IMR-90 (cell line): ENCODE results near the gene TWIST1. TPM values are rescaled to one million over a fixed set of nuclear protein-coding genes. Genes with fewer than 3 reads are reported as not detected.

Experiments
- ATAC-seq: fragments of 200-7000 bp; cut with Tn5 transposase; 2 replicates; pipeline ENCODE4 v1.9.1; 2020; ENCODE audit warnings: low read depth, mild to moderate bottlenecking, moderate library complexity
- BruUV-seq: library from RNA; stranded (reverse); fragments of 400-500 nt; replicated peaks from 2 replicates; lab custom pipeline; 2021; lab: Mats Ljungman, UMichigan
- CTCF ChIA-PET: fragments of 300-600 bp; formaldehyde crosslinking; extraction: SDS; loops from one replicate; lab custom pipeline; 2021; ENCODE audit warnings: antibody characterized with exemption; lab: Yijun Ruan, JAX
- POLR2A ChIA-PET: fragments of 300-600 bp; sonication (Branson Sonifier 250); formaldehyde crosslinking; loops from one replicate; lab custom pipeline; 2022; ENCODE audit warnings: antibody characterized with exemption; ENCODE audit not compliant: unreplicated experiment; lab: Charles Lee
- DNase-seq: peaks from one replicate; pipeline ENCODE4 v3.0.0; 2013
- H2AFZ ChIP-seq: replicated peaks from 2 replicates; pipeline ENCODE3; 2013; ENCODE audit warnings: low read length, mild to moderate bottlenecking; ENCODE audit not compliant: poor library complexity
- H2AK5ac ChIP-seq: 2 replicates; pipeline ENCODE4 v1.6.1; 2013; ENCODE audit warnings: low read depth, low read length, inconsistent platforms
- H2AK9ac ChIP-seq: replicated peaks from 2 replicates; pipeline ENCODE3; 2013; ENCODE audit warnings: mild to moderate bottlenecking, low read depth, low read length, moderate library complexity; ENCODE audit not compliant: poor library complexity
- H2BK120ac ChIP-seq: 2 replicates; pipeline ENCODE4 v1.6.1; 2013; ENCODE audit warnings: low read depth, low read length, inconsistent platforms
- H2BK15ac ChIP-seq: 3 replicates; pipeline ENCODE4 v1.6.1; 2013; ENCODE audit warnings: low read depth, low read length, inconsistent platforms
- H2BK20ac ChIP-seq: 2 replicates; pipeline ENCODE4 v1.6.1; 2013; ENCODE audit warnings: low read depth, mild to moderate bottlenecking, inconsistent platforms, low read length, moderate library complexity
- H2BK5ac ChIP-seq: 2 replicates; pipeline ENCODE4 v1.6.1; 2013; ENCODE audit warnings: mild to moderate bottlenecking, low read depth, low read length, inconsistent platforms; ENCODE audit not compliant: poor library complexity, severe bottlenecking
- H3K14ac ChIP-seq: replicated peaks from 2 replicates; pipeline ENCODE4 v1.6.1; 2013; ENCODE audit warnings: low read depth, low read length, inconsistent platforms
- H3K18ac ChIP-seq: 2 replicates; pipeline ENCODE4 v1.6.1; 2013; ENCODE audit warnings: low read depth, low read length, control low read depth
- H3K23ac ChIP-seq: 2 replicates; pipeline ENCODE4 v1.6.1; 2013; ENCODE audit warnings: low read depth, low read length, inconsistent platforms
- H3K27ac ChIP-seq: 2 replicates; pipeline ENCODE4 v1.5.1; 2013; ENCODE audit warnings: mild to moderate bottlenecking, control low read depth, low read length; ENCODE audit not compliant: insufficient read depth
- H3K27me3 ChIP-seq: 2 replicates; pipeline ENCODE4 v1.6.1; 2013; ENCODE audit warnings: low read length; ENCODE audit not compliant: control insufficient read depth, insufficient read depth
- H3K36me3 ChIP-seq: 2 replicates; pipeline ENCODE4 v1.6.1; 2013; ENCODE audit warnings: low read length, mixed read lengths; ENCODE audit not compliant: control insufficient read depth, insufficient read depth
- H3K4ac ChIP-seq: 2 replicates; pipeline ENCODE4 v1.6.1; 2013; ENCODE audit warnings: low read depth, low read length, inconsistent platforms
- H3K4me1 ChIP-seq: 2 replicates; pipeline ENCODE4 v1.6.1; 2013; ENCODE audit warnings: low read length, mixed read lengths; ENCODE audit not compliant: control insufficient read depth, insufficient read depth
- H3K4me2 ChIP-seq: 2 replicates; pipeline ENCODE4 v1.6.1; 2013; ENCODE audit warnings: low read depth, mild to moderate bottlenecking, control low read depth, low read length, moderate library complexity
- H3K4me3 ChIP-seq: 2 replicates; pipeline ENCODE4 v1.5.1; 2013; ENCODE audit warnings: low read depth, mild to moderate bottlenecking, control low read depth, low read length, moderate library complexity; ENCODE audit not compliant: insufficient read depth
- H3K56ac ChIP-seq: 2 replicates; pipeline ENCODE4 v1.6.1; 2013; ENCODE audit warnings: low read length, inconsistent platforms; ENCODE audit not compliant: insufficient read depth; ENCODE audit errors: extremely low read depth
- H3K79me1 ChIP-seq, 2 experiments: 2 replicates each; pipeline ENCODE4 v1.6.1; 2013; ENCODE audit warnings: low read length in 2 of 2, inconsistent platforms in 1 of 2, low read depth in 1 of 2
- H3K9ac ChIP-seq: 2 replicates; pipeline ENCODE4 v1.6.1; 2013; ENCODE audit warnings: low read depth, low read length, control low read depth
- H3K9me1 ChIP-seq: 2 replicates; pipeline ENCODE4 v1.6.1; 2013; ENCODE audit warnings: low read length, inconsistent platforms; ENCODE audit not compliant: insufficient read depth
- H3K9me3 ChIP-seq: 2 replicates; pipeline ENCODE4 v1.6.1; 2013; ENCODE audit warnings: low read length; ENCODE audit not compliant: control insufficient read depth, insufficient read depth
- H4K20me1 ChIP-seq: 2 replicates; pipeline ENCODE4 v1.6.1; 2013; ENCODE audit warnings: low read length, inconsistent platforms; ENCODE audit not compliant: insufficient read depth
- H4K5ac ChIP-seq: 2 replicates; pipeline ENCODE4 v1.6.1; 2013; ENCODE audit warnings: mild to moderate bottlenecking, low read depth, low read length, control low read depth
- H4K8ac ChIP-seq, 2 experiments: 2 replicates each; pipeline ENCODE4 v1.6.1; 2013; ENCODE audit warnings: low read depth in 2 of 2, low read length in 2 of 2, control low read depth in 1 of 2, inconsistent platforms in 1 of 2
- H4K91ac ChIP-seq: 2 replicates; pipeline ENCODE4 v1.6.1; 2013; ENCODE audit warnings: low read depth, low read length, inconsistent platforms; ENCODE audit not compliant: insufficient read depth
- BHLHE40 ChIP-seq: fragments of 150-350 bp; IDR thresholded peaks from 2 replicates; pipeline ENCODE4 v1.6.1; 2016; ENCODE audit warnings: mild to moderate bottlenecking, low read depth, low read length
- CEBPB ChIP-seq: IDR thresholded peaks from 2 replicates; pipeline ENCODE4 v1.6.1; 2012; ENCODE audit warnings: low read depth, low read length, improper control_type of control experiment
- CHD1 ChIP-seq: IDR thresholded peaks from 2 replicates; pipeline ENCODE4 v1.6.1; 2012; ENCODE audit warnings: low read depth, low read length, improper control_type of control experiment
- CTCF ChIP-seq: conservative IDR thresholded peaks from 2 replicates; pipeline ENCODE4 v1.5.1; 2012; ENCODE audit warnings: mild to moderate bottlenecking, low read depth, low read length, improper control_type of control experiment
- ELK1 ChIP-seq: fragments of 150-350 bp; IDR thresholded peaks from 2 replicates; pipeline ENCODE4 v1.6.1; 2016; ENCODE audit warnings: low read depth, mild to moderate bottlenecking, low read length, moderate library complexity, borderline replicate concordance
- FOS ChIP-seq: fragments of 150-350 bp; IDR thresholded peaks from 2 replicates; pipeline ENCODE4 v1.6.1; 2016; ENCODE audit warnings: low read depth, low read length
- MAFK ChIP-seq: IDR thresholded peaks from 2 replicates; pipeline ENCODE4 v1.6.1; 2012; ENCODE audit warnings: low read depth, low read length, improper control_type of control experiment
- MAZ ChIP-seq: IDR thresholded peaks from 2 replicates; pipeline ENCODE4 v1.6.1; 2012; ENCODE audit warnings: low read depth, mild to moderate bottlenecking, low read length, improper control_type of control experiment, moderate library complexity, borderline replicate concordance
- MXI1 ChIP-seq: IDR thresholded peaks from 2 replicates; pipeline ENCODE4 v1.6.1; 2012; ENCODE audit warnings: low read depth, mild to moderate bottlenecking, low read length, moderate library complexity, borderline replicate concordance
- NFE2L2 ChIP-seq: fragments of 150-350 bp; IDR thresholded peaks from 2 replicates; pipeline ENCODE4 v1.6.1; 2016; ENCODE audit warnings: low read depth, mild to moderate bottlenecking, low read length
- POLR2A ChIP-seq: IDR thresholded peaks from 2 replicates; pipeline ENCODE4 v1.6.1; 2012; ENCODE audit warnings: mild to moderate bottlenecking, low read depth, low read length
- RAD21 ChIP-seq: IDR thresholded peaks from 2 replicates; pipeline ENCODE4 v1.6.1; 2012; ENCODE audit warnings: low read length, improper control_type of control experiment
- RCOR1 ChIP-seq: IDR thresholded peaks from 2 replicates; pipeline ENCODE4 v1.6.1; 2012; ENCODE audit warnings: mild to moderate bottlenecking, low read length, improper control_type of control experiment; ENCODE audit not compliant: insufficient replicate concordance
- RFX5 ChIP-seq: IDR thresholded peaks from 2 replicates; pipeline ENCODE4 v1.8.0; 2012; ENCODE audit warnings: low read depth, mild to moderate bottlenecking, low read length, moderate library complexity
- SMC3 ChIP-seq: fragments of 150-350 bp; IDR thresholded peaks from 2 replicates; pipeline ENCODE4 v1.6.1; 2016; ENCODE audit warnings: low read depth, mild to moderate bottlenecking, antibody characterized with exemption, low read length, moderate library complexity
- USF2 ChIP-seq: fragments of 150-350 bp; IDR thresholded peaks from 2 replicates; pipeline ENCODE4 v1.6.1; 2017; ENCODE audit warnings: mild to moderate bottlenecking, antibody characterized with exemption, low read length, low read depth
- WGBS, 2 experiments: methylation state at CpG; one replicate each; pipeline versions ENCODE4 v1.1.5 to v1.1.7; 2013; ENCODE audit warnings: missing lambda C conversion rate in 2 of 2; ENCODE audit not compliant: insufficient read length in 1 of 2; ENCODE audit errors: extremely low coverage in 2 of 2; 5-methylcytosine and 5-hydroxymethylcytosine counted together
- dilution Hi-C: fragments of 300-500 bp; cut with HindIII; formaldehyde crosslinking; loops from one replicate; pipeline ENCODE4 v1.14.3; 2018; ENCODE audit warnings: low sequenced_read_pairs; ENCODE audit not compliant: unreplicated experiment
- in situ Hi-C: fragments of 300-500 bp; cut with MboI; formaldehyde crosslinking; loops from 3 replicates; pipeline ENCODE4 v1.14.3; 2019; ENCODE audit warnings: low sequenced_read_pairs, inconsistent platforms, mixed read lengths
- intact Hi-C: fragments of 100-400 bp; cut with micrococcal nuclease; formaldehyde crosslinking; loops from 2 replicates; pipeline ENCODE4 v1.10.0; 2022
- polyA plus RNA-seq, 3 experiments: library from polyadenylated mRNA; depleted of rRNA; stranded (reverse); fragments of >200 nt; gene quantifications; 2 replicates each; pipeline ENCODE4 v1.2.3, GENCODE V29; 2012; ENCODE audit warnings: low replicate concordance in 1 of 3
- total RNA-seq: library from RNA; depleted of rRNA; stranded (reverse); fragments of >200 nt; gene quantifications from 2 replicates; pipeline ENCODE4 v1.2.3, GENCODE V29; 2012

TWIST1 gene
- total and polyA plus RNA-seq, 2 of the 4 experiments (the other 2 are of a cell fraction), result 5.4 to 42.3 TPM

GRCh38 chr7:19146699-19147098, 29.3 kb upstream of the TWIST1 start:
- Histone ChIP-seq H3K79me1 (no peaks in the 10 kb centered on the region), H2AFZ (no peak overlapping the region), H2AK9ac (no peak overlapping the region), H3K23ac (no peak overlapping the region), H3K4me3 (no peak overlapping the region), H2BK5ac (no peak overlapping the region), H2BK120ac (no peak overlapping the region), H3K9ac (no peak overlapping the region), H3K9me3 (peaks cover 13% of the 10 kb centered on the region), H2BK15ac (no peak overlapping the region), H3K27me3 (peaks cover 32% of the 10 kb centered on the region), H3K4me2 (no peak overlapping the region), H4K91ac (no peak overlapping the region), H2AK5ac (no peak overlapping the region), H3K9me1 (no peaks in the 10 kb centered on the region), H3K56ac (no peak overlapping the region), H3K27ac (no peak overlapping the region), H3K14ac (no peak overlapping the region), H3K4me1 (no peaks in the 10 kb centered on the region), H4K8ac (no peak overlapping the region), H3K36me3 (no peaks in the 10 kb centered on the region), H3K18ac (no peak overlapping the region), H4K20me1 (no peaks in the 10 kb centered on the region), H4K5ac (no peak overlapping the region), H2BK20ac (no peak overlapping the region), H3K4ac (no peak overlapping the region)
- dilution Hi-C loops (no loop called here), in situ Hi-C loops (no loop called here), intact Hi-C loops (no loop called here)
- WGBS, 2 experiments, result no CpG with 5 or more reads among the region's 4 CpGs
- no peak for ATAC-seq
- POLR2A ChIA-PET, result no interaction called here
- CTCF ChIA-PET, result interaction anchor here (1.1 to 1.3 kb wide), 2 partner anchors 10 to 24 kb away, joined by 3 read pairs; no protein-coding TSS in a partner anchor
- peak; percentile 46 for DNase-seq
- no TSS peak for BruUV-seq
- TF ChIP-seq NFE2L2 (no peak), MAZ (no peak), BHLHE40 (no peak), ELK1 (no peak), SMC3 (no peak), CHD1 (no peak), MAFK (no peak), RCOR1 (no peak), CEBPB (no peak), RFX5 (no peak), MXI1 (no peak), USF2 (no peak), FOS (no peak), RAD21 (no peak), POLR2A (no peak), CTCF (no peak)
